HEK293T (cell line): ENCODE measurements around the gene SH3RF3.

ENCODE experiments used
- CTCF ChIA-PET: fragments of 350-600 bp; formaldehyde crosslinking; extraction: SDS; loops from one replicate; lab custom pipeline; 2021; ENCODE audit warnings: antibody characterized with exemption, inconsistent platforms; lab: Yijun Ruan, JAX
- POLR2A ChIA-PET: fragments of 350-600 bp; formaldehyde crosslinking; extraction: SDS; loops from one replicate; lab custom pipeline; 2020; ENCODE audit warnings: antibody characterized with exemption, inconsistent platforms; lab: Yijun Ruan, JAX
- DNase-seq: peaks from one replicate; pipeline ENCODE4 v3.0.0; 2012; ENCODE audit warnings: mixed read lengths; ENCODE audit errors: extremely low spot score
- ARNT ChIP-seq: fragments of 450-650 bp; IDR thresholded peaks from 2 replicates; pipeline ENCODE4 v1.6.1; 2017; ENCODE audit warnings: mild to moderate bottlenecking
- BHLHE40 ChIP-seq: fragments of 450-650 bp; IDR thresholded peaks from 2 replicates; pipeline ENCODE4 v1.6.1; 2016; ENCODE audit warnings: mild to moderate bottlenecking, moderate library complexity, borderline replicate concordance
- CTBP1 ChIP-seq: fragments of 450-650 bp; IDR thresholded peaks from 2 replicates; pipeline ENCODE4 v1.6.1; 2016; ENCODE audit warnings: borderline replicate concordance
- ELF4 ChIP-seq: fragments of 450-650 bp; IDR thresholded peaks from 2 replicates; pipeline ENCODE4 v1.6.1; 2017; ENCODE audit warnings: antibody characterized with exemption
- FOXA1 ChIP-seq: fragments of 450-650 bp; IDR thresholded peaks from 2 replicates; pipeline ENCODE4 v1.6.1; 2016; ENCODE audit warnings: mild to moderate bottlenecking
- FOXK2 ChIP-seq: fragments of 450-650 bp; IDR thresholded peaks from 2 replicates; pipeline ENCODE4 v1.6.1; 2016; ENCODE audit warnings: mild to moderate bottlenecking
- FOXM1 ChIP-seq: fragments of 450-650 bp; IDR thresholded peaks from 2 replicates; pipeline ENCODE4 v1.6.1; 2017; ENCODE audit warnings: mild to moderate bottlenecking, borderline replicate concordance
- HDGF ChIP-seq: fragments of 450-650 bp; IDR thresholded peaks from 2 replicates; pipeline ENCODE4 v1.6.1; 2017; ENCODE audit warnings: antibody characterized with exemption, borderline replicate concordance
- L3MBTL2 ChIP-seq: fragments of 450-650 bp; conservative IDR thresholded peaks from 2 replicates; pipeline ENCODE4 v1.6.1; 2016; ENCODE audit warnings: mild to moderate bottlenecking
- LEF1 ChIP-seq: fragments of 450-650 bp; IDR thresholded peaks from 2 replicates; pipeline ENCODE4 v1.6.1; 2017; ENCODE audit warnings: mild to moderate bottlenecking, borderline replicate concordance
- NFRKB ChIP-seq: fragments of 450-650 bp; IDR thresholded peaks from 2 replicates; pipeline ENCODE4 v1.6.1; 2016; ENCODE audit warnings: mild to moderate bottlenecking, moderate library complexity
- SP1 ChIP-seq: fragments of 450-650 bp; IDR thresholded peaks from 2 replicates; pipeline ENCODE4 v1.6.1; 2017
- SUZ12 ChIP-seq: fragments of 450-650 bp; IDR thresholded peaks from 2 replicates; pipeline ENCODE4 v1.6.1; 2016; ENCODE audit warnings: mild to moderate bottlenecking
- TARDBP ChIP-seq: fragments of 450-650 bp; IDR thresholded peaks from 2 replicates; pipeline ENCODE4 v1.6.1; 2016
- ZNF384 ChIP-seq: fragments of 450-650 bp; IDR thresholded peaks from 2 replicates; pipeline ENCODE4 v1.6.1; 2016
- TF ChIP-seq, protein P1 (sequence below): fragments of 450-650 bp; IDR thresholded peaks from 2 replicates; pipeline ENCODE4 v1.6.1; 2016

SH3RF3 gene

DNA sequence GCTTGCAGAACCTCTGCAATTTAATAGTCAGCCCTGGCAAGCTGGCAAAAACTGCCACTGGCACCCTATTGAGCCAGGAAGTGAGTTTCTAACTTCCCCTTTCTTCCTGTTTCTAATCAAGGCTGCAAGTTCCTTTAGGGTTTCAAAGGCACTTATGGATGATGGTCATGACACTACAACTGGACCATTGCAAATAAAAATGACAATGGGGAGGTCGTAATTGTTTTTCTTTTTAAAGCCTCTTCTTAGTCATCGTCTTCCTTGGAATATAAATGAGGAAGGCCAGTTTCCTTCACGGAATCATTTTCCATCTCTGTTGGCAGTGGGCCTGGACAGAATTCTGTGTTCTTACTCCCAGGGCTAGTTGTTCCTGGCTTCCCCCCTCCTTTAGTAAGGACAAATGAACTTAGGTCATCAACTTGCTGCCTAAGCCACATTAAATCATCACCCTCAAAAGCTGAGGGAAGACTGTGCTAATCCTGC is 35.8 kb downstream of the SH3RF3 start:
- TF ChIP-seq SUZ12 (no peak), CTBP1 (no peak), FOXK2 (no peak), ARNT (no peak), SP1 (no peak), ZNF384 (no peak)
- TF ChIP-seq, protein P1, sequence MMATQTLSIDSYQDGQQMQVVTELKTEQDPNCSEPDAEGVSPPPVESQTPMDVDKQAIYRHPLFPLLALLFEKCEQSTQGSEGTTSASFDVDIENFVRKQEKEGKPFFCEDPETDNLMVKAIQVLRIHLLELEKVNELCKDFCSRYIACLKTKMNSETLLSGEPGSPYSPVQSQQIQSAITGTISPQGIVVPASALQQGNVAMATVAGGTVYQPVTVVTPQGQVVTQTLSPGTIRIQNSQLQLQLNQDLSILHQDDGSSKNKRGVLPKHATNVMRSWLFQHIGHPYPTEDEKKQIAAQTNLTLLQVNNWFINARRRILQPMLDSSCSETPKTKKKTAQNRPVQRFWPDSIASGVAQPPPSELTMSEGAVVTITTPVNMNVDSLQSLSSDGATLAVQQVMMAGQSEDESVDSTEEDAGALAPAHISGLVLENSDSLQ = no peak
- ChIA-PET CTCF (no interaction called here), POLR2A (no interaction called here)
- no peak for DNase-seq

DNA sequence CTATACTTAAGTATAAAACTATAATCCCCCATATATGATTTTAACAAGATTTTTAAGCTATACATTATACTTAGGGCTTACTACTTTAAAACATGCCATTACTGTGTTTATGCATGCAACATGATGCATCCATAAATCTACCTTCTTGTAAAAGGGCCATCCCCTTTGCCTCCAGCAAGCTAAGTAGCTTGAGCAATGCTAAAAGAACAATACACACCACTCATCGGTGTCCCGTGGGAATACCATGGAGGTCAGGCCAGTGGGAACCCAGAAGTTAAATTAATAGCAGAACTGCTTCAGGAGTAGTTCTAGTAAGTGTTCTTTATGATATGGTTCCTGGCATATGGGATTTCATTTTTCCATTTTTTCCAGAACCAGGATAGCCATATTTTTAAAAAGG is 37.8 kb downstream of the SH3RF3 start:
- DNase-seq = no peak
- TF ChIP-seq SUZ12 (no peak), FOXK2 (no peak), TARDBP (no peak), ARNT (no peak), ELF4 (no peak), NFRKB (no peak), L3MBTL2 (no peak), CTBP1 (no peak), FOXA1 (no peak), SP1 (no peak), BHLHE40 (no peak)
- TF ChIP-seq, protein P1 = no peak
- POLR2A ChIA-PET = no interaction called here
- CTCF ChIA-PET = interaction anchor here (1.3 kb wide), 1 partner anchor 10 kb away, joined by 3 read pairs; no protein-coding TSS in a partner anchor

DNA sequence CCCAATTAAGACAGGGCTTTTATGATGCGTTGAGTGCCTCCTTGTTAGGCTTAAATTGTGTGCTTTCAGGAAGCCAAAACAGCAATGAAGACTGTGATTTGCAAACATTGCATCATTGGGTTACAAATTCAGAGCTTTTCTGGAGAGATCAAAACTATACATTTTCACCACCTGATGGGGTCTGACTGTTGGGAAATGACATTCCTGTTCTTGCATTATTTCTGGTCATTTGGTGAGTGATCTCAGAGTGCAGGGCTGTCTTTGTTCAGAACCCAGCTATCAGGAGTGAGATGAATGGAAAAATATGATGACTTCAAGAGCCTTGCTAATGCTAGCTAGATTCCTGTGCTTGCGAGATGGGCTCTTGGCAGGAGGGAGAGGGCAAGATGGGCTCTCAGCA is 39.1 kb downstream of the SH3RF3 start:
- no peak for TF ChIP-seq NFRKB
- TF ChIP-seq HDGF = no peak
- TF ChIP-seq ZNF384 = no peak
- no peak for TF ChIP-seq L3MBTL2
- no peak for TF ChIP-seq TARDBP
- no peak for TF ChIP-seq SUZ12
- no peak for TF ChIP-seq BHLHE40
- no peak for TF ChIP-seq SP1
- TF ChIP-seq FOXM1 = no peak
- no peak for TF ChIP-seq ELF4
- TF ChIP-seq, protein P1 = no peak
- no peak for TF ChIP-seq FOXA1
- TF ChIP-seq ARNT = no peak
- no peak for TF ChIP-seq LEF1
- TF ChIP-seq CTBP1 = no peak
- TF ChIP-seq FOXK2 = no peak
- DNase-seq = no peak
- POLR2A ChIA-PET = no interaction called here
- CTCF ChIA-PET = no interaction called here

DNA sequence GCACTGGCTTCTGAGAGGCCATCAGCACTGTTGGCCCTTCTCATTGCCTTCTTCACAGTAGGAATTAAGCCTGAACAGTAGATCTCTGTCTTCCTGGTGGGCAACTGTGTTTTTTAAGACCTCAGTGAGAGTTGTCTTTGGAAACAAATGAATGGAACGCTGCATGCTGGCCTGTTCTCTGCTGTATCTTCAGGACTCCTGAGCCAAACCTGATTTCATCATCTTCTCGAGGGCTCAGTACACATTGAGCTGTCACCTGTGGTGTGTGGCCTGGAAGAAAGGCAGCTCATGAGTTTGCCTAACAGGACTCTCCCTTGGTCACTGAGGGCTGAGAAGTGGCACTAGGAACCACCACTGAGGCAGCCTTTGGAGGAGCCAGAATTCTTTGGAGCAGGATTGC is 39.7 kb downstream of the SH3RF3 start:
- TF ChIP-seq LEF1 = no peak
- TF ChIP-seq ELF4 = no peak
- TF ChIP-seq TARDBP = no peak
- no peak for TF ChIP-seq CTBP1
- TF ChIP-seq ARNT = no peak
- TF ChIP-seq, protein P1 = no peak
- TF ChIP-seq HDGF = no peak
- no peak for TF ChIP-seq FOXK2
- TF ChIP-seq NFRKB = no peak
- TF ChIP-seq FOXA1 = no peak
- no peak for TF ChIP-seq BHLHE40
- no peak for TF ChIP-seq L3MBTL2
- no peak for TF ChIP-seq SUZ12
- TF ChIP-seq ZNF384 = no peak
- TF ChIP-seq FOXM1 = no peak
- no peak for DNase-seq
- POLR2A ChIA-PET = no interaction called here
- CTCF ChIA-PET = no interaction called here

DNA sequence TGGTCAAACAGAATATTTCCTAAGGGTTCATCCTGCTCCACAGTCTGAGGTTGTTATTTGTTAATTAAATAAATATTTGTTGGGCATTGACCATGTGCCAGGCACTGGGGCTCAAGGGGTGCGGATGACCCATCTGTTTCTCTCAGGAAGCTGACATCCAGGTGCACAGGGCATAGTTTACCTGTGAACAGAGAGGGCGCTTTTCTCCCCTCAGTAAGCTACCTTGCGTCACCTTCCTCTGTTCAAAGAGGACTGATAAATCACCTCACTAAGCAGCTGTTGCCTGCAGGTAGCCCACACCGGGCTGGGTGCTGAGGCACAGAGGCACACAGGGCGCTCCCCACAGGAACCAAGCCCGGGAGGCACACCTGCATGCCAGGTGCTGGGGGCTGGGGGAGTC is 41.6 kb downstream of the SH3RF3 start:
- no peak for TF ChIP-seq CTBP1
- TF ChIP-seq BHLHE40 = no peak
- no peak for TF ChIP-seq HDGF
- no peak for TF ChIP-seq FOXA1
- TF ChIP-seq L3MBTL2 = no peak
- DNase-seq = no peak
- ChIA-PET CTCF (interaction anchor here (1.0 kb wide), 1 partner anchor 13 kb away, joined by 3 read pairs; no protein-coding TSS in a partner anchor), POLR2A (no interaction called here)
